ENCODE results near the gene CACNA1G. TPM values are rescaled to one million over a fixed set of nuclear protein-coding genes. Genes with fewer than 3 reads are reported as not detected.

Gene CACNA1G
- polyA plus RNA-seq, 1 donor (not counting 4 experiments of a cell fraction or from before 2014, with no cell fraction given) = 0.07 TPM

- Histone ChIP-seq H3K9me3 (ENCODE audit: control insufficient read depth, low read depth, low read length) (no peaks in the 10 kb centered on the region), H3K36me3 (ENCODE audit: control insufficient read depth in 2 of 2, extremely low read depth in 1 of 2, insufficient read depth in 2 of 2, low read length in 2 of 2) (peaks cover 5 to 14% of the 10 kb centered on the region in 2 experiments), H3K79me2 (ENCODE audit: control insufficient read depth, insufficient read depth, low read length) (no peaks in the 10 kb centered on the region), H3K27ac (ENCODE audit: control insufficient read depth, insufficient read depth, low read length) (no peak overlapping the region), H3K4me1 (ENCODE audit: control insufficient read depth, extremely low read depth, insufficient read depth, low read length) (peaks cover 7% of the 10 kb centered on the region), H3K4me2 (ENCODE audit: control insufficient read depth, extremely low read depth, insufficient read depth, low read depth, low read length) (no peak overlapping the region), H4K20me1 (ENCODE audit: control insufficient read depth, extremely low read depth, insufficient read depth, low read length) (no peaks in the 10 kb centered on the region), H3K27me3 (ENCODE audit: control insufficient read depth, extremely low read depth, insufficient read depth, low read length) (no peaks in the 10 kb centered on the region), H3K9me1 (ENCODE audit: control insufficient read depth, extremely low read depth, insufficient read depth, low read length) (no peaks in the 10 kb centered on the region), H3K9ac (ENCODE audit: control insufficient read depth, extremely low read depth, insufficient read depth, low read length) (no peak overlapping the region), H3K4me3 (ENCODE audit: control insufficient read depth in 2 of 3, extremely low read depth in 1 of 3, insufficient read depth in 2 of 3, low read depth in 1 of 3, low read length in 3 of 3) (no peak overlapping the region), H2AFZ (ENCODE audit: control insufficient read depth, low read length) (no peak overlapping the region)
- DNase-seq (ENCODE audit: low read depth, low spot score) (no peak), FAIRE-seq (no peak)
- no peak for TF ChIP-seq EZH2 (IDR thresholded peaks at IDR 0.05; ENCODE audit: low read length)
- no peak for TF ChIP-seq CTCF (optimal IDR thresholded peaks at IDR 0.05 in 1 of 3, IDR thresholded peaks at IDR 0.05 in 1 of 3, conservative IDR thresholded peaks at IDR 0.05 in 1 of 3; ENCODE audit: extremely low read depth in 1 of 3, insufficient read depth in 2 of 3, low read length in 3 of 3)
- dilution Hi-C loops (cut with MboI; ENCODE audit: extremely low pct_ligation_motif_present, low sequenced_read_pairs) = no loop called here
These were observed 11.1 kb upstream of the CACNA1G start for GRCh38 chr17:50549256-50549941.

GRCh38 chr17:50549969-50550368 is 10.5 kb upstream of the CACNA1G start:
- peaks cover 5 to 14% of the 10 kb centered on the region in 2 experiments for H3K36me3 ChIP-seq (ENCODE audit: control insufficient read depth in 2 of 2, extremely low read depth in 1 of 2, insufficient read depth in 2 of 2, low read length in 2 of 2)
- DNase-seq (ENCODE audit: low read depth, low spot score) (no peak), FAIRE-seq (no peak)
- H3K9me1 ChIP-seq (ENCODE audit: control insufficient read depth, extremely low read depth, insufficient read depth, low read length) = no peaks in the 10 kb centered on the region
- H3K4me2 ChIP-seq (ENCODE audit: control insufficient read depth, extremely low read depth, insufficient read depth, low read depth, low read length) = no peak overlapping the region
- no peaks in the 10 kb centered on the region for H3K79me2 ChIP-seq (ENCODE audit: control insufficient read depth, insufficient read depth, low read length)
- no peak overlapping the region for H3K4me3 ChIP-seq (ENCODE audit: control insufficient read depth in 2 of 3, extremely low read depth in 1 of 3, insufficient read depth in 2 of 3, low read depth in 1 of 3, low read length in 3 of 3)
- no peaks in the 10 kb centered on the region for H4K20me1 ChIP-seq (ENCODE audit: control insufficient read depth, extremely low read depth, insufficient read depth, low read length)
- dilution Hi-C loops (cut with MboI; ENCODE audit: extremely low pct_ligation_motif_present, low sequenced_read_pairs) = no loop called here
- peaks cover 7% of the 10 kb centered on the region for H3K4me1 ChIP-seq (ENCODE audit: control insufficient read depth, extremely low read depth, insufficient read depth, low read length)
- TF ChIP-seq CTCF (optimal IDR thresholded peaks at IDR 0.05 in 1 of 3, IDR thresholded peaks at IDR 0.05 in 1 of 3, conservative IDR thresholded peaks at IDR 0.05 in 1 of 3; ENCODE audit: extremely low read depth in 1 of 3, insufficient read depth in 2 of 3, low read length in 3 of 3) = no peak
- no peak for TF ChIP-seq EZH2 (IDR thresholded peaks at IDR 0.05; ENCODE audit: low read length)
- H3K27me3 ChIP-seq (ENCODE audit: control insufficient read depth, extremely low read depth, insufficient read depth, low read length) = no peaks in the 10 kb centered on the region
- no peak overlapping the region for H2AFZ ChIP-seq (ENCODE audit: control insufficient read depth, low read length)
- H3K27ac ChIP-seq (ENCODE audit: control insufficient read depth, insufficient read depth, low read length) = no peak overlapping the region
- no peaks in the 10 kb centered on the region for H3K9me3 ChIP-seq (ENCODE audit: control insufficient read depth, low read depth, low read length)
- H3K9ac ChIP-seq (ENCODE audit: control insufficient read depth, extremely low read depth, insufficient read depth, low read length) = no peak overlapping the region
